GM12878 (cell line): ENCODE data around the gene CFAP58. TPM values are rescaled to one million over a fixed set of nuclear protein-coding genes. Genes with fewer than 3 reads are reported as not detected.

Experiments
- ATAC-seq: fragments of 200-7000 bp; cut with Tn5 transposase; 3 replicates; pipeline ENCODE4 v1.9.1; 2020; ENCODE audit warnings: mild to moderate bottlenecking, moderate library complexity
- BruUV-seq: library from RNA; stranded (reverse); fragments of 400-500 nt; replicated peaks from 2 replicates; lab custom pipeline; 2021; lab: Mats Ljungman, UMichigan
- CTCF ChIA-PET: fragments of 300-600 bp; sonication (Branson Sonifier 250); formaldehyde crosslinking; extraction: SDS; loops from one replicate; lab custom pipeline; 2021; ENCODE audit warnings: inconsistent platforms; lab: Yijun Ruan, JAX
- POLR2A ChIA-PET: fragments of 350-600 bp; formaldehyde crosslinking; extraction: SDS; loops from one replicate; lab custom pipeline; 2021; ENCODE audit warnings: inconsistent platforms; lab: Charles Lee
- RAD21 ChIA-PET: fragments of 300-600 bp; sonication (Branson Sonifier 250); formaldehyde crosslinking; loops from one replicate; lab custom pipeline; 2023; ENCODE audit warnings: antibody characterized with exemption; ENCODE audit not compliant: unreplicated experiment; lab: Charles Lee
- SMC1A ChIA-PET: fragments of 300-600 bp; sonication (Branson Sonifier 250); formaldehyde crosslinking; loops from one replicate; lab custom pipeline; 2023; ENCODE audit not compliant: unreplicated experiment, uncharacterized antibody; lab: Charles Lee
- DNase-seq: peaks from one replicate; pipeline ENCODE4 v3.0.0-alpha.2; 2011; ENCODE audit warnings: low read depth, low spot score
- FAIRE-seq: peaks from 3 replicates; lab custom pipeline; 2011; peaks lifted over from hg19 to GRCh38; lab: Jason Lieb, UNC
- H2AFZ ChIP-seq: 2 replicates; pipeline ENCODE4 v1.6.0; 2011; ENCODE audit warnings: low read depth, low read length, control low read depth; ENCODE audit not compliant: control insufficient read depth
- H3K27ac ChIP-seq: 2 replicates; pipeline ENCODE4 v1.5.1; 2011; ENCODE audit warnings: control low read depth; ENCODE audit not compliant: control insufficient read depth, insufficient read depth
- H3K27me3 ChIP-seq, 2 experiments: replicated peaks in 1 of 2; 2 replicates each; pipeline versions ENCODE4 v1.6.0 to v1.6.1; 2011; ENCODE audit warnings: low read length in 1 of 2; ENCODE audit not compliant: control insufficient read depth in 2 of 2, insufficient read depth in 2 of 2
- H3K36me3 ChIP-seq, 2 experiments: 2 replicates each; pipeline ENCODE4 v1.5.1; 2011; ENCODE audit warnings: low read length in 1 of 2; ENCODE audit not compliant: control insufficient read depth in 2 of 2, insufficient read depth in 2 of 2
- H3K4me1 ChIP-seq: 2 replicates; pipeline ENCODE4 v1.6.1; 2011; ENCODE audit warnings: mild to moderate bottlenecking, low read length, moderate library complexity, mixed read lengths; ENCODE audit not compliant: control insufficient read depth, insufficient read depth
- H3K4me2 ChIP-seq: 2 replicates; pipeline ENCODE4 v1.6.0; 2011; ENCODE audit warnings: control low read depth; ENCODE audit not compliant: control insufficient read depth, insufficient read depth
- H3K4me3 ChIP-seq: fragments of 200-600 bp; sonication (generic); 2 replicates; pipeline ENCODE4 v1.5.1; 2016
- H3K79me2 ChIP-seq: 2 replicates; pipeline ENCODE4 v1.6.0; 2011; ENCODE audit warnings: low read length; ENCODE audit not compliant: control insufficient read depth, insufficient read depth
- H3K9ac ChIP-seq: 2 replicates; pipeline ENCODE4 v1.8.0; 2011; ENCODE audit warnings: low read length, control low read depth, mixed read lengths; ENCODE audit not compliant: control insufficient read depth, insufficient read depth
- H3K9me3 ChIP-seq: replicated peaks from 3 replicates; pipeline ENCODE4 v1.5.1; 2011; ENCODE audit warnings: mild to moderate bottlenecking, low read length; ENCODE audit not compliant: control insufficient read depth, insufficient read depth
- H4K20me1 ChIP-seq: 2 replicates; pipeline ENCODE4 v1.6.0; 2011; ENCODE audit not compliant: control insufficient read depth, insufficient read depth
- BACH1 ChIP-seq: fragments of 450-650 bp; IDR thresholded peaks from 2 replicates; pipeline ENCODE4 v1.6.1; 2017; ENCODE audit warnings: mild to moderate bottlenecking, borderline replicate concordance
- BCL11A ChIP-seq: IDR thresholded peaks from 2 replicates; pipeline ENCODE4 v1.6.1; 2011; ENCODE audit warnings: low read depth, low read length
- CBX5 ChIP-seq: sonication (generic); IDR thresholded peaks from 2 replicates; pipeline ENCODE4 v1.6.1; 2016; ENCODE audit warnings: low read depth, moderate library complexity, mild to moderate bottlenecking, inconsistent platforms
- CREM ChIP-seq: IDR thresholded peaks from 2 replicates; pipeline ENCODE4 v1.6.1; 2014; ENCODE audit warnings: antibody characterized with exemption, low read depth
- EGR1 ChIP-seq, 2 experiments: IDR thresholded peaks; 1 replicate in 1 of 2; 2 replicates in 1 of 2; pipeline ENCODE4 v1.6.1; 2011 to 2012; ENCODE audit warnings: low read depth in 2 of 2, low read length in 2 of 2, borderline replicate concordance in 1 of 2, mild to moderate bottlenecking in 1 of 2, moderate library complexity in 1 of 2
- ESRRA ChIP-seq: IDR thresholded peaks from 2 replicates; pipeline ENCODE4 v1.6.1; 2012; ENCODE audit warnings: mild to moderate bottlenecking, low read length, improper control_type of control experiment
- KDM1A ChIP-seq: fragments of 200-600 bp; sonication (generic); IDR thresholded peaks from 2 replicates; pipeline ENCODE4 v1.6.1; 2016; ENCODE audit warnings: borderline replicate concordance
- NFYB ChIP-seq: IDR thresholded peaks from 2 replicates; pipeline ENCODE4 v1.6.1; 2011; ENCODE audit warnings: low read depth, mild to moderate bottlenecking, low read length, improper control_type of control experiment, moderate library complexity; ENCODE audit not compliant: insufficient read depth
- POU2F2 ChIP-seq: IDR thresholded peaks from 3 replicates; pipeline ENCODE4 v1.6.1; 2011; ENCODE audit warnings: low read depth, mild to moderate bottlenecking, low read length, borderline replicate concordance
- RAD51 ChIP-seq: fragments of 450-650 bp; IDR thresholded peaks from 2 replicates; pipeline ENCODE4 v1.6.1; 2016; ENCODE audit warnings: moderate library complexity, mild to moderate bottlenecking, inconsistent platforms
- SIN3A ChIP-seq: IDR thresholded peaks from 2 replicates; pipeline ENCODE4 v1.6.1; 2012; ENCODE audit warnings: low read depth, low read length, improper control_type of control experiment
- TCF7 ChIP-seq: IDR thresholded peaks from 2 replicates; pipeline ENCODE4 v1.6.1; 2014; ENCODE audit warnings: antibody characterized with exemption, borderline replicate concordance
- YY1 ChIP-seq: IDR thresholded peaks from 2 replicates; pipeline ENCODE4 v1.6.1; 2011; ENCODE audit warnings: low read depth, mild to moderate bottlenecking, low read length
- ZNF384 ChIP-seq: IDR thresholded peaks from 2 replicates; pipeline ENCODE4 v1.6.1; 2012; ENCODE audit warnings: low read depth, mild to moderate bottlenecking, low read length, improper control_type of control experiment, borderline replicate concordance
- ZNF622 ChIP-seq: fragments of 450-650 bp; IDR thresholded peaks from 2 replicates; pipeline ENCODE4 v1.6.1; 2017; ENCODE audit warnings: mild to moderate bottlenecking, inconsistent platforms
- WGBS: methylation state at CpG from one replicate; pipeline ENCODE4 v1.1.6; 2016; ENCODE audit warnings: low lambda C conversion rate; ENCODE audit not compliant: insufficient replicate concordance, insufficient coverage; ENCODE audit errors: missing lambda C conversion rate; 5-methylcytosine and 5-hydroxymethylcytosine counted together
- in situ Hi-C: fragments of 300-500 bp; cut with MboI; formaldehyde crosslinking; loops from 9 replicates; pipeline ENCODE4 v1.14.3; 2018; ENCODE audit warnings: mixed read lengths
- intact Hi-C: fragments of 100-400 bp; cut with micrococcal nuclease; formaldehyde crosslinking; loops from one replicate; pipeline ENCODE4 v1.14.2; 2022; ENCODE audit not compliant: unreplicated experiment
- polyA plus RNA-seq, 11 experiments: library from polyadenylated mRNA; depleted of rRNA in 4 of 11; unstranded in 6 of 11; stranded (reverse) in 5 of 11; fragments of >200 nt; fragmentation: Nextera tagmentation in 4 of 11; fragmentation: Illumina TruSeq in 1 of 11; extraction: Ambion mirVana in 4 of 11; extraction: Trizol in 1 of 11; gene quantifications; 1 replicate in 1 of 11; 2 replicates in 10 of 11; pipeline versions ENCODE4 v1.2.1 to v1.2.3, GENCODE V29; 2011 to 2016; ENCODE audit warnings: inconsistent platforms in 2 of 11, missing spikeins in 2 of 11, low read depth in 1 of 11
- total RNA-seq, 4 experiments: library from RNA; depleted of rRNA in 3 of 4; stranded (reverse); fragments of >200 nt in 3 of 4; fragmentation: Illumina TruSeq in 1 of 4; extraction: Trizol in 1 of 4; gene quantifications; 2 replicates each; pipeline versions ENCODE4 v1.2.1 to v1.2.3, GENCODE V29; 2013 to 2021
- TF ChIP-seq, protein P1 (sequence below): fragments of 150-350 bp; IDR thresholded peaks from 2 replicates; pipeline ENCODE4 v1.6.1; 2014; ENCODE audit warnings: mild to moderate bottlenecking, low read depth, low read length
- TF ChIP-seq, protein P2 (sequence below): fragments of 450-650 bp; IDR thresholded peaks from 2 replicates; pipeline ENCODE4 v1.6.1; 2017; ENCODE audit warnings: borderline replicate concordance
- TF ChIP-seq, protein P3 (sequence below): fragments of 450-650 bp; IDR thresholded peaks from 2 replicates; pipeline ENCODE4 v1.6.1; 2017; ENCODE audit warnings: mild to moderate bottlenecking
- TF ChIP-seq, protein P4 (sequence below): fragments of 450-650 bp; IDR thresholded peaks from 2 replicates; pipeline ENCODE4 v1.6.1; 2018; ENCODE audit warnings: borderline replicate concordance, mild to moderate bottlenecking; ENCODE audit not compliant: partially characterized antibody

CFAP58 gene
- total and polyA plus RNA-seq, 10 of the 15 experiments (the other 5 are each of a cell fraction or from before 2014, with no cell fraction given): 0.03 to 0.35 (median 0.21) TPM

DNA sequence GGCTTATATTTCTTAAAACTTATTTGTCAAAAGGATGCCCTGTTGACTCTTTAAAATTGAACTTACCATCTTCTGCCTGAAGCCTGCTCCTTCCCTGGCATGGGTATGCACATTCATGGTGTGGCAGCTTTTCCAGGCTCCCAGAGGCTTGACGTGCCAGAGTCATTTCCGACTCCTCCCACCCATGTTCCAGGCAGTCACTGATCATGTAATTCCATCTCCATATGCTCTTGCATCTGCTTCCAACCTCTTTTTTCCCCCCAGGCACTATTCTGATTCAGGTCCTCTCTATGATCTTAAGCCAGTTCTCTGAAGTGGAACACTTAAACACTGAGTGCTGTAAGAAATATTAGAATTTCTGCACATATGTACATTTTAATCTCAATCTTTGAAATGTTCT is 82.2 kb downstream of the CFAP58 start (continued):
- TF ChIP-seq, protein P1, sequence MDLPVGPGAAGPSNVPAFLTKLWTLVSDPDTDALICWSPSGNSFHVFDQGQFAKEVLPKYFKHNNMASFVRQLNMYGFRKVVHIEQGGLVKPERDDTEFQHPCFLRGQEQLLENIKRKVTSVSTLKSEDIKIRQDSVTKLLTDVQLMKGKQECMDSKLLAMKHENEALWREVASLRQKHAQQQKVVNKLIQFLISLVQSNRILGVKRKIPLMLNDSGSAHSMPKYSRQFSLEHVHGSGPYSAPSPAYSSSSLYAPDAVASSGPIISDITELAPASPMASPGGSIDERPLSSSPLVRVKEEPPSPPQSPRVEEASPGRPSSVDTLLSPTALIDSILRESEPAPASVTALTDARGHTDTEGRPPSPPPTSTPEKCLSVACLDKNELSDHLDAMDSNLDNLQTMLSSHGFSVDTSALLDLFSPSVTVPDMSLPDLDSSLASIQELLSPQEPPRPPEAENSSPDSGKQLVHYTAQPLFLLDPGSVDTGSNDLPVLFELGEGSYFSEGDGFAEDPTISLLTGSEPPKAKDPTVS: no peak
- TF ChIP-seq EGR1 (IDR thresholded peaks at IDR 0.05; ENCODE audit: borderline replicate concordance in 1 of 2, low read depth in 2 of 2, low read length in 2 of 2) (no peak), ZNF622 (no peak), RAD51 (no peak), SIN3A (no peak), KDM1A (no peak), YY1 (no peak), CREM (no peak)
- TF ChIP-seq, protein P2, sequence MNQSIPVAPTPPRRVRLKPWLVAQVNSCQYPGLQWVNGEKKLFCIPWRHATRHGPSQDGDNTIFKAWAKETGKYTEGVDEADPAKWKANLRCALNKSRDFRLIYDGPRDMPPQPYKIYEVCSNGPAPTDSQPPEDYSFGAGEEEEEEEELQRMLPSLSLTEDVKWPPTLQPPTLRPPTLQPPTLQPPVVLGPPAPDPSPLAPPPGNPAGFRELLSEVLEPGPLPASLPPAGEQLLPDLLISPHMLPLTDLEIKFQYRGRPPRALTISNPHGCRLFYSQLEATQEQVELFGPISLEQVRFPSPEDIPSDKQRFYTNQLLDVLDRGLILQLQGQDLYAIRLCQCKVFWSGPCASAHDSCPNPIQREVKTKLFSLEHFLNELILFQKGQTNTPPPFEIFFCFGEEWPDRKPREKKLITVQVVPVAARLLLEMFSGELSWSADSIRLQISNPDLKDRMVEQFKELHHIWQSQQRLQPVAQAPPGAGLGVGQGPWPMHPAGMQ: no peak

DNA sequence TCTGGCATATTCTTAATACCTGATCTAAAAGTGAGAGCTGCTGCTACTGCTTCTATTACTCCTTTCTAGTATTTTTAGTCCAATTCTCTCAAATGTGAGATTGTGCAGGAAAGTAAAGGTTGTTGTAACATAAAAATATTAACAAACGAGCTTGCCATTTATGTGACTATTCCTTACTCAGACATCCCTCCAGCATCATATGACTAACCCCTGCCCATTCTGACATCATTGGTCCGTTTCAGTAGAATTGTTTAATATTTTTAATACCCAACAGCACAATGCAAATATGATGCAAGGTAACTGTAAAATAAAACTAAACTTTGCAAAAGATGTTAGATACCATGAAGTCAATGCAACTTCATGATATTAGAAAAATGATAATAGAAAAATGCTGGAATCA is 83.6 kb downstream of the CFAP58 start:
- Histone ChIP-seq H3K9ac (no peak overlapping the region), H3K4me3 (no peak overlapping the region), H3K4me2 (no peak overlapping the region), H3K79me2 (no peaks in the 10 kb centered on the region), H3K36me3 (no peaks in the 10 kb centered on the region), H4K20me1 (no peaks in the 10 kb centered on the region), H2AFZ (no peak overlapping the region), H3K27me3 (no peaks in the 10 kb centered on the region), H3K9me3 (no peaks in the 10 kb centered on the region), H3K4me1 (no peaks in the 10 kb centered on the region), H3K27ac (no peak overlapping the region)
- DNase-seq (no peak), FAIRE-seq (no peak), ATAC-seq (no peak)
- intact Hi-C loops: no loop called here
- 2% methylated on average over 2 of the region's 2 CpGs for WGBS
- SMC1A ChIA-PET: no interaction called here
- CTCF ChIA-PET: no interaction called here
- POLR2A ChIA-PET: no interaction called here
- RAD21 ChIA-PET: no interaction called here
- in situ Hi-C loops: no loop called here
- no TSS peak for BruUV-seq
- TF ChIP-seq, protein P3, sequence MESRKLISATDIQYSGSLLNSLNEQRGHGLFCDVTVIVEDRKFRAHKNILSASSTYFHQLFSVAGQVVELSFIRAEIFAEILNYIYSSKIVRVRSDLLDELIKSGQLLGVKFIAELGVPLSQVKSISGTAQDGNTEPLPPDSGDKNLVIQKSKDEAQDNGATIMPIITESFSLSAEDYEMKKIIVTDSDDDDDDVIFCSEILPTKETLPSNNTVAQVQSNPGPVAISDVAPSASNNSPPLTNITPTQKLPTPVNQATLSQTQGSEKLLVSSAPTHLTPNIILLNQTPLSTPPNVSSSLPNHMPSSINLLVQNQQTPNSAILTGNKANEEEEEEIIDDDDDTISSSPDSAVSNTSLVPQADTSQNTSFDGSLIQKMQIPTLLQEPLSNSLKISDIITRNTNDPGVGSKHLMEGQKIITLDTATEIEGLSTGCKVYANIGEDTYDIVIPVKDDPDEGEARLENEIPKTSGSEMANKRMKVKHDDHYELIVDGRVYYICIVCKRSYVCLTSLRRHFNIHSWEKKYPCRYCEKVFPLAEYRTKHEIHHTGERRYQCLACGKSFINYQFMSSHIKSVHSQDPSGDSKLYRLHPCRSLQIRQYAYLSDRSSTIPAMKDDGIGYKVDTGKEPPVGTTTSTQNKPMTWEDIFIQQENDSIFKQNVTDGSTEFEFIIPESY: no peak
- TF ChIP-seq NFYB (no peak), POU2F2 (no peak), CBX5 (no peak), ZNF384 (no peak), BCL11A (no peak), ESRRA (no peak), BACH1 (no peak), TCF7 (no peak)
- TF ChIP-seq, protein P4, sequence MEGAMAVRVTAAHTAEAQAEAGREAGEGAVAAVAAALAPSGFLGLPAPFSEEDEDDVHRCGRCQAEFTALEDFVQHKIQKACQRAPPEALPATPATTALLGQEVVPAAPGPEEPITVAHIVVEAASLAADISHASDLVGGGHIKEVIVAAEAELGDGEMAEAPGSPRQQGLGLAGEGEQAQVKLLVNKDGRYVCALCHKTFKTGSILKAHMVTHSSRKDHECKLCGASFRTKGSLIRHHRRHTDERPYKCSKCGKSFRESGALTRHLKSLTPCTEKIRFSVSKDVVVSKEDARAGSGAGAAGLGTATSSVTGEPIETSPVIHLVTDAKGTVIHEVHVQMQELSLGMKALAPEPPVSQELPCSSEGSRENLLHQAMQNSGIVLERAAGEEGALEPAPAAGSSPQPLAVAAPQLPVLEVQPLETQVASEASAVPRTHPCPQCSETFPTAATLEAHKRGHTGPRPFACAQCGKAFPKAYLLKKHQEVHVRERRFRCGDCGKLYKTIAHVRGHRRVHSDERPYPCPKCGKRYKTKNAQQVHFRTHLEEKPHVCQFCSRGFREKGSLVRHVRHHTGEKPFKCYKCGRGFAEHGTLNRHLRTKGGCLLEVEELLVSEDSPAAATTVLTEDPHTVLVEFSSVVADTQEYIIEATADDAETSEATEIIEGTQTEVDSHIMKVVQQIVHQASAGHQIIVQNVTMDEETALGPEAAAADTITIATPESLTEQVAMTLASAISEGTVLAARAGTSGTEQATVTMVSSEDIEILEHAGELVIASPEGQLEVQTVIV: no peak
